OCI-LY1 (cell line): ENCODE measurements around the gene NR0B1.

Source experiments
- CTCF ChIP-seq: fragments of 200-600 bp; sonication (generic), shearing (Covaris generic); IDR thresholded peaks from 2 replicates; pipeline ENCODE4 v1.5.1; 2017; ENCODE audit warnings: mild to moderate bottlenecking, antibody characterized with exemption, low read length, moderate library complexity, mixed read lengths
- EZH2 ChIP-seq: fragments of 200-600 bp; sonication (generic), shearing (Covaris generic); IDR thresholded peaks from 2 replicates; pipeline ENCODE4 v1.8.0; 2017; ENCODE audit warnings: borderline replicate concordance, mixed run types, mild to moderate bottlenecking, antibody characterized with exemption, low read length, moderate library complexity, mixed read lengths

- TF ChIP-seq CTCF (no peak), EZH2 (no peak)
These were observed 28.8 kb downstream of the NR0B1 start for GRCh38 chrX:30280428-30280827.
